Gastrocnemius medialis (tissue), 4 donors: ENCODE measurements around the gene RGS17. TPM values are rescaled to one million over a fixed set of nuclear protein-coding genes. Genes with fewer than 3 reads are reported as not detected.

Experiments used
- ATAC-seq, 2 donors: fragments of 150-250 bp; one replicate each; pipeline ENCODE4 v1.9.1; 2016
- DNase-seq, 2 donors: peaks; one replicate each; pipeline ENCODE4 v3.0.0-alpha.2; 2019
- H3K27ac ChIP-seq, 4 donors: fragments of 200-600 bp; sonication (generic); 1 replicate in 1 of 4; 2 replicates in 3 of 4; pipeline ENCODE4 v1.5.1; 2016 to 2018; ENCODE audit warnings: mild to moderate bottlenecking in 2 of 4, moderate library complexity in 1 of 4
- H3K27me3 ChIP-seq, 3 donors: fragments of 200-600 bp; sonication (generic) in 2 of 3; 1 replicate in 1 of 3; 2 replicates in 2 of 3; pipeline versions ENCODE4 v1.5.1 to v1.6.0; 2016 to 2019; ENCODE audit warnings: mild to moderate bottlenecking in 1 of 3, moderate library complexity in 1 of 3
- H3K36me3 ChIP-seq, 2 donors: fragments of 200-600 bp; sonication (generic) in 1 of 2; one replicate each; pipeline ENCODE4 v1.5.1; 2017 to 2018
- H3K4me1 ChIP-seq, 2 donors: fragments of 200-600 bp; sonication (generic) in 1 of 2; one replicate each; pipeline ENCODE4 v1.5.1; 2016 to 2017; ENCODE audit warnings: mild to moderate bottlenecking in 2 of 2
- H3K4me3 ChIP-seq, 4 donors: fragments of 200-600 bp; sonication (generic) in 3 of 4; 1 replicate in 1 of 4; 2 replicates in 3 of 4; pipeline ENCODE4 v1.5.1; 2016 to 2019; ENCODE audit warnings: mild to moderate bottlenecking in 2 of 4
- H3K9me3 ChIP-seq, 3 donors: fragments of 200-600 bp; sonication (generic) in 2 of 3; 1 replicate in 1 of 3; 2 replicates in 2 of 3; pipeline ENCODE4 v1.5.1; 2016 to 2019
- POLR2A ChIP-seq, 2 donors: fragments of 450-650 bp; IDR thresholded peaks; one replicate each; pipeline ENCODE4 v1.6.1; 2017; ENCODE audit warnings: antibody characterized with exemption in 2 of 2, mild to moderate bottlenecking in 2 of 2, moderate library complexity in 2 of 2
- in situ Hi-C, 4 donors: fragments of 200-750 bp; cut with MboI; loops; one replicate each; pipeline versions ENCODE4 v1.15.0 to v1.8.0; 2017; ENCODE audit warnings: low sequenced_read_pairs in 4 of 4
- intact Hi-C: fragments of 100-400 bp; cut with DNase I; formaldehyde crosslinking; loops from one replicate; pipeline ENCODE4 v1.15.1; 2023; ENCODE audit warnings: low total_unique reads
- total RNA-seq, 4 donors: library from RNA; depleted of rRNA; stranded (reverse); fragments of >200 nt; gene quantifications; one replicate each; pipeline versions ENCODE4 v1.1.0 to v1.2.3, GENCODE V29; 2016
- TF ChIP-seq, protein P1 (sequence below), 5 experiments: fragments of 450-650 bp in 3 of 5; fragments of 200-600 bp in 2 of 5; sonication (generic) in 2 of 5; IDR thresholded peaks in 4 of 5; conservative IDR thresholded peaks in 1 of 5; 1 replicate in 4 of 5; 2 replicates in 1 of 5; pipeline ENCODE4 v1.5.1; 2016 to 2019; ENCODE audit warnings: antibody characterized with exemption in 5 of 5, mild to moderate bottlenecking in 3 of 5, moderate library complexity in 3 of 5

RGS17 gene
- total RNA-seq, 4 donors from 2014 or later = 0.11 TPM; not detected in 3

DNA sequence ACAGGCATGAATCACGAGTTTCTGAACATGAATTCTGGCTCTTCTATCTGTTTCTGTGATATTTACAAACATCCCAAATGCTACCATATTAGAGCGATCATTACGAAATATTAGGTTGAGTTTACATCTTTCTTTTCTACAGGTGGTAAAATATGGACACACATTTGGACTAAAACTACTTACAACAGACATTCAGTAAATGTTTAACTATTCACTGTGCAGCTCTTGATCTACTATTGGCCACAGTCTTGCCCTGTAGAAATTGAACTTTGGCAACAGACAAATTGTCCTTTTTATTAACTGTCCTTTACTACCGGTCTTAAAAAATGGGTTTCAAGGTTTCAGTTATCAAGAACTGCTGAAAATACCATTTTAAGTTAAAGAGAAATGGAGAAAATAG lies 102.1 kb downstream of the RGS17 start:
- intact Hi-C loops (no loop called here), in situ Hi-C loops (loop anchor here (10.0 to 25.0 kb wide), 3 partner anchors 164 to 483 kb away; no protein-coding TSS in a partner anchor)
- Histone ChIP-seq H3K36me3 (no peaks in the 10 kb centered on the region), H3K27ac (no peak overlapping the region), H3K27me3 (no peaks in the 10 kb centered on the region), H3K4me3 (no peak overlapping the region), H3K9me3 (no peaks in the 10 kb centered on the region), H3K4me1 (no peaks in the 10 kb centered on the region)
- no peak for ATAC-seq
- DNase-seq = no peak
- TF ChIP-seq, protein P1, sequence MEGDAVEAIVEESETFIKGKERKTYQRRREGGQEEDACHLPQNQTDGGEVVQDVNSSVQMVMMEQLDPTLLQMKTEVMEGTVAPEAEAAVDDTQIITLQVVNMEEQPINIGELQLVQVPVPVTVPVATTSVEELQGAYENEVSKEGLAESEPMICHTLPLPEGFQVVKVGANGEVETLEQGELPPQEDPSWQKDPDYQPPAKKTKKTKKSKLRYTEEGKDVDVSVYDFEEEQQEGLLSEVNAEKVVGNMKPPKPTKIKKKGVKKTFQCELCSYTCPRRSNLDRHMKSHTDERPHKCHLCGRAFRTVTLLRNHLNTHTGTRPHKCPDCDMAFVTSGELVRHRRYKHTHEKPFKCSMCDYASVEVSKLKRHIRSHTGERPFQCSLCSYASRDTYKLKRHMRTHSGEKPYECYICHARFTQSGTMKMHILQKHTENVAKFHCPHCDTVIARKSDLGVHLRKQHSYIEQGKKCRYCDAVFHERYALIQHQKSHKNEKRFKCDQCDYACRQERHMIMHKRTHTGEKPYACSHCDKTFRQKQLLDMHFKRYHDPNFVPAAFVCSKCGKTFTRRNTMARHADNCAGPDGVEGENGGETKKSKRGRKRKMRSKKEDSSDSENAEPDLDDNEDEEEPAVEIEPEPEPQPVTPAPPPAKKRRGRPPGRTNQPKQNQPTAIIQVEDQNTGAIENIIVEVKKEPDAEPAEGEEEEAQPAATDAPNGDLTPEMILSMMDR (IDR thresholded peaks at IDR 0.05 in 4 of 5, conservative IDR thresholded peaks at IDR 0.05 in 1 of 5) = no peak
- TF ChIP-seq POLR2A (IDR thresholded peaks at IDR 0.05) = no peak

DNA sequence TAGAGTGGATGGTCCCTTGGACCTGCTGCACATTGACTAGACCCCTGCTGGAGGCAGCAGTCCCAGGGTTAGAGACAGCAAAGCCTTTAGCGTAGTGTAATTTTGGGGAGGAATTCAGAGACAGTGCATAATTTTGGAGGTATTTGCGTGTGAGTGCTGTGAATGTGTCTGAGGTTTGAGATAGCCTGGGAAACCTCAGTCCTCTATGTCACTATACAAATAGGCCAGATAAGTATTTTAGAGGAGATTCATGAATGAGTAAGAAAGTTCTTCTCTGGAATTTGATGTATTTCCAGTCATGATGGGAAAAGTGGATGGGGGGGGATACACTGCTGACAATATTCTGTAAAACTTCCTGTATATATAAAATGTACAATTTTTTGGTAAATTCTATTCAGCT lies 102.8 kb downstream of the RGS17 start:
- in situ Hi-C loops (loop anchor here (10.0 to 25.0 kb wide), 3 partner anchors 163 to 484 kb away; no protein-coding TSS in a partner anchor), intact Hi-C loops (no loop called here)
- no peak overlapping the region for H3K27ac ChIP-seq
- no peak for DNase-seq
- no peak overlapping the region for H3K4me3 ChIP-seq
- ATAC-seq = no peak
- no peaks in the 10 kb centered on the region for H3K9me3 ChIP-seq
- no peak for TF ChIP-seq POLR2A (IDR thresholded peaks at IDR 0.05)
- TF ChIP-seq, protein P1 (IDR thresholded peaks at IDR 0.05 in 4 of 5, conservative IDR thresholded peaks at IDR 0.05 in 1 of 5) = no peak
- H3K27me3 ChIP-seq = no peaks in the 10 kb centered on the region
- H3K36me3 ChIP-seq = no peaks in the 10 kb centered on the region
- H3K4me1 ChIP-seq = no peaks in the 10 kb centered on the region

DNA sequence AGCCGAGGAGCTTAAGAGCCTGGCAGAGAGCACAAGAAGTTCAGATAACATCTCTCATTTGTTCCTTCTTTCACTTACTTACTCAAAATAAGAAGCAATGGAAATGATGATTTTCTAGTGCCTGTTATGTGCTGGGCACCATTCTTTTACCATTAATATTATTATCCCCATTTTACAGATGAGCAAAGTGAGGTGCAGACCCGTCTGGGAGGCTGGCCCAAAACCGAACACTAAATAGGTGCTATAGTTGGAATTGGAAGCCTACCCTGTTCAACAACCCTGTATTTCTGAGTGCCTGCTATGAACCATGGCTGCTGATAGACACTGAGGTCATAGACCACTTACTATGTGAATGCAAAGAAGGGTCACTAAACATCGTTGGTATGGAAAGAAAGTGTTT lies 103.6 kb downstream of the RGS17 start:
- in situ Hi-C loops = loop anchor here (10.0 to 25.0 kb wide), 3 partner anchors 163 to 485 kb away; no protein-coding TSS in a partner anchor
- intact Hi-C loops = no loop called here

DNA sequence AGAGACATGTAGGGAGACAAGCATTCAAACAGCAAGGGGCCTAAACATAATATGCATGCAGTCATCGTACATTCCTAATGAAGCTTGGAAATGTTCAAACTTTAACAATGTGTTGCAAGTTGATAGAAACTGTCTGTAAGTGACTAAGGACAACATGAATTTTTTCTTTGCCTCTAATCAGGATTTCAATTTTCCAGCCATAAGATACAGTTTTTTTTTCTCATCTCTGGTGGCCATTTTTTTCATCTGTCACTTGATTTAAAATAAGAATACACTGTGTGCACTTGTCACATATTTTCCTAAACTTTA lies 106.4 kb downstream of the RGS17 start:
- TF ChIP-seq POLR2A (IDR thresholded peaks at IDR 0.05) = no peak
- TF ChIP-seq, protein P1 (IDR thresholded peaks at IDR 0.05 in 4 of 5, conservative IDR thresholded peaks at IDR 0.05 in 1 of 5) = no peak
- in situ Hi-C loops = loop anchor here (10.0 to 25.0 kb wide), 3 partner anchors 160 to 488 kb away; no protein-coding TSS in a partner anchor
- no peak for DNase-seq

More for the DNA sequence above, 103.6 kb downstream of the RGS17 start:
- TF ChIP-seq, protein P1 (IDR thresholded peaks at IDR 0.05 in 4 of 5, conservative IDR thresholded peaks at IDR 0.05 in 1 of 5) = no peak
- TF ChIP-seq POLR2A (IDR thresholded peaks at IDR 0.05) = no peak
- no peaks in the 10 kb centered on the region for H3K36me3 ChIP-seq
- H3K4me3 ChIP-seq = no peak overlapping the region
- ATAC-seq (no peak), DNase-seq (no peak)
- H3K27me3 ChIP-seq = no peaks in the 10 kb centered on the region
- H3K4me1 ChIP-seq = no peaks in the 10 kb centered on the region
- no peak overlapping the region for H3K27ac ChIP-seq
- H3K9me3 ChIP-seq = no peaks in the 10 kb centered on the region

More for the DNA sequence above, 106.4 kb downstream of the RGS17 start:
- Histone ChIP-seq H3K4me1 (no peaks in the 10 kb centered on the region), H3K27me3 (no peaks in the 10 kb centered on the region), H3K4me3 (no peak overlapping the region), H3K36me3 (no peaks in the 10 kb centered on the region), H3K9me3 (no peaks in the 10 kb centered on the region), H3K27ac (no peak overlapping the region)
- intact Hi-C loops = loop anchor here (1.0 to 2.0 kb wide), 2 partner anchors 21 to 160 kb away; no protein-coding TSS in a partner anchor
- ATAC-seq = no peak
